Measurements from ENCODE around the gene SGCA.

The SGCA gene

GRCh38 chr17:50166518-50167181 lies 845 bp downstream of the SGCA start:
- H3K36me3 ChIP-seq (ENCODE audit: low read depth) = no peaks in the 10 kb centered on the region
- no peak overlapping the region for H3K27ac ChIP-seq (ENCODE audit: poor library complexity, severe bottlenecking)
- no peaks in the 10 kb centered on the region for H3K4me1 ChIP-seq (ENCODE audit: insufficient read depth, poor library complexity, severe bottlenecking)
- DNase-seq (ENCODE audit: low spot score) (no peak), ATAC-seq (ENCODE audit: low read depth) (no peak)
- H3K9me3 ChIP-seq (ENCODE audit: severe bottlenecking) = no peaks in the 10 kb centered on the region
- H3K4me3 ChIP-seq (ENCODE audit: severe bottlenecking) = no peak overlapping the region
- H3K27me3 ChIP-seq (ENCODE audit: insufficient read depth, poor library complexity, severe bottlenecking) = no peaks in the 10 kb centered on the region
- no peak for TF ChIP-seq CTCF (IDR thresholded peaks at IDR 0.05; ENCODE audit: poor library complexity, severe bottlenecking)

- no peak overlapping the region for H3K4me3 ChIP-seq (ENCODE audit: severe bottlenecking)
- DNase-seq (ENCODE audit: low spot score) (no peak), ATAC-seq (ENCODE audit: low read depth) (no peak)
- no peaks in the 10 kb centered on the region for H3K9me3 ChIP-seq (ENCODE audit: severe bottlenecking)
- H3K27me3 ChIP-seq (ENCODE audit: insufficient read depth, poor library complexity, severe bottlenecking) = no peaks in the 10 kb centered on the region
- no peaks in the 10 kb centered on the region for H3K4me1 ChIP-seq (ENCODE audit: insufficient read depth, poor library complexity, severe bottlenecking)
- no peaks in the 10 kb centered on the region for H3K36me3 ChIP-seq (ENCODE audit: low read depth)
- no peak overlapping the region for H3K27ac ChIP-seq (ENCODE audit: poor library complexity, severe bottlenecking)
- TF ChIP-seq CTCF (IDR thresholded peaks at IDR 0.05; ENCODE audit: poor library complexity, severe bottlenecking) = no peak
Observed at GRCh38 chr17:50167371-50167770, 1.6 kb downstream of the SGCA start.

- TF ChIP-seq CTCF (IDR thresholded peaks at IDR 0.05; ENCODE audit: poor library complexity, severe bottlenecking) = no peak
- ATAC-seq (ENCODE audit: low read depth) = no peak
Observed at GRCh38 chr17:50168319-50168718, 2.5 kb downstream of the SGCA start.

GRCh38 chr17:50169121-50169764 lies 3.4 kb downstream of the SGCA start:
- H3K4me1 ChIP-seq (ENCODE audit: insufficient read depth, poor library complexity, severe bottlenecking) = no peaks in the 10 kb centered on the region
- H3K36me3 ChIP-seq (ENCODE audit: low read depth) = no peaks in the 10 kb centered on the region
- peak; percentile 95 for TF ChIP-seq CTCF (IDR thresholded peaks at IDR 0.05; ENCODE audit: poor library complexity, severe bottlenecking)
- no peak overlapping the region for H3K27ac ChIP-seq (ENCODE audit: poor library complexity, severe bottlenecking)
- no peaks in the 10 kb centered on the region for H3K27me3 ChIP-seq (ENCODE audit: insufficient read depth, poor library complexity, severe bottlenecking)
- DNase-seq (ENCODE audit: low spot score) (no peak), ATAC-seq (ENCODE audit: low read depth) (peak; percentile 37; the same call in 2 of the 3 replicates)
- no peaks in the 10 kb centered on the region for H3K9me3 ChIP-seq (ENCODE audit: severe bottlenecking)
- H3K4me3 ChIP-seq (ENCODE audit: severe bottlenecking) = no peak overlapping the region

More at GRCh38 chr17:50168319-50168718, 2.5 kb downstream of the SGCA start:
- Histone ChIP-seq H3K27me3 (ENCODE audit: insufficient read depth, poor library complexity, severe bottlenecking) (no peaks in the 10 kb centered on the region), H3K4me3 (ENCODE audit: severe bottlenecking) (no peak overlapping the region), H3K4me1 (ENCODE audit: insufficient read depth, poor library complexity, severe bottlenecking) (no peaks in the 10 kb centered on the region), H3K27ac (ENCODE audit: poor library complexity, severe bottlenecking) (no peak overlapping the region), H3K36me3 (ENCODE audit: low read depth) (no peaks in the 10 kb centered on the region), H3K9me3 (ENCODE audit: severe bottlenecking) (no peaks in the 10 kb centered on the region)
- DNase-seq (ENCODE audit: low spot score) = no peak

Measured in RWPE2 (cell line).